Liver (tissue), 9 donors: ENCODE results near the gene EBP. TPM values are rescaled to one million over a fixed set of nuclear protein-coding genes. Genes with fewer than 3 reads are reported as not detected.

Experiments used
- DNase-seq: peaks from one replicate; pipeline ENCODE4 v3.0.0-alpha.2; 2017; ENCODE audit warnings: low spot score
- H3K27ac ChIP-seq, 2 donors: one replicate each; pipeline ENCODE4 v1.7.0; 2013; ENCODE audit warnings: inconsistent platforms in 2 of 2, low read length in 2 of 2, control low read depth in 1 of 2, low read depth in 1 of 2, mild to moderate bottlenecking in 1 of 2
- H3K27me3 ChIP-seq, 4 donors: one replicate each; pipeline versions ENCODE4 v1.6.1 to v1.7.0; 2013; ENCODE audit warnings: low read length in 3 of 4, inconsistent platforms in 1 of 4, mild to moderate bottlenecking in 1 of 4, moderate library complexity in 1 of 4; ENCODE audit not compliant: control insufficient read depth in 4 of 4, insufficient read depth in 4 of 4
- H3K36me3 ChIP-seq, 4 donors: one replicate each; pipeline versions ENCODE4 v1.6.1 to v1.7.0; 2013; ENCODE audit warnings: low read length in 3 of 4, mild to moderate bottlenecking in 3 of 4, low read depth in 1 of 4, moderate library complexity in 1 of 4; ENCODE audit not compliant: control insufficient read depth in 4 of 4, insufficient read depth in 3 of 4
- H3K4me1 ChIP-seq, 4 donors: one replicate each; pipeline versions ENCODE4 v1.6.1 to v1.7.0; 2013; ENCODE audit warnings: low read length in 3 of 4, mild to moderate bottlenecking in 3 of 4, moderate library complexity in 1 of 4; ENCODE audit not compliant: control insufficient read depth in 4 of 4, insufficient read depth in 4 of 4
- H3K4me3 ChIP-seq, 3 donors: one replicate each; pipeline versions ENCODE4 v1.6.1 to v1.7.0; 2013; ENCODE audit warnings: low read length in 3 of 3, control low read depth in 1 of 3, low read depth in 1 of 3, mild to moderate bottlenecking in 1 of 3
- H3K9ac ChIP-seq, 2 donors: one replicate each; pipeline ENCODE4 v1.7.0; 2013; ENCODE audit warnings: low read length in 2 of 2, mild to moderate bottlenecking in 2 of 2, moderate library complexity in 2 of 2, control low read depth in 1 of 2, low read depth in 1 of 2
- H3K9me3 ChIP-seq, 4 donors: one replicate each; pipeline versions ENCODE4 v1.6.1 to v1.7.0; 2013; ENCODE audit warnings: low read length in 3 of 4; ENCODE audit not compliant: control insufficient read depth in 4 of 4
- EGR1 ChIP-seq, 2 donors: IDR thresholded peaks; 2 replicates each; pipeline ENCODE4 v1.6.1; 2016 to 2018; ENCODE audit warnings: antibody characterized with exemption in 2 of 2, low read depth in 2 of 2
- FOXA1 ChIP-seq: IDR thresholded peaks from 2 replicates; pipeline ENCODE4 v1.6.1; 2016; ENCODE audit warnings: antibody characterized with exemption
- FOXA2 ChIP-seq: IDR thresholded peaks from 2 replicates; pipeline ENCODE4 v1.6.1; 2016; ENCODE audit warnings: antibody characterized with exemption
- GABPA ChIP-seq, 2 donors: IDR thresholded peaks in 1 of 2; conservative IDR thresholded peaks in 1 of 2; 2 replicates each; pipeline ENCODE4 v1.6.1; 2016; ENCODE audit warnings: antibody characterized with exemption in 2 of 2, mild to moderate bottlenecking in 1 of 2, moderate library complexity in 1 of 2
- HNF4A ChIP-seq, 2 donors: conservative IDR thresholded peaks; 2 replicates each; pipeline ENCODE4 v1.6.1; 2016; ENCODE audit warnings: antibody characterized with exemption in 2 of 2, mild to moderate bottlenecking in 2 of 2
- HNF4G ChIP-seq: IDR thresholded peaks from 2 replicates; pipeline ENCODE4 v1.6.1; 2016; ENCODE audit warnings: antibody characterized with exemption
- JUND ChIP-seq, 2 donors: IDR thresholded peaks; 2 replicates each; pipeline ENCODE4 v1.6.1; 2016; ENCODE audit warnings: antibody characterized with exemption in 2 of 2
- MAX ChIP-seq: IDR thresholded peaks from 2 replicates; pipeline ENCODE4 v1.6.1; 2016; ENCODE audit warnings: antibody characterized with exemption
- NR2F2 ChIP-seq: IDR thresholded peaks from 2 replicates; pipeline ENCODE4 v1.6.1; 2016; ENCODE audit warnings: antibody characterized with exemption
- RAD21 ChIP-seq, 2 donors: IDR thresholded peaks; 2 replicates each; pipeline ENCODE4 v1.6.1; 2016; ENCODE audit warnings: antibody characterized with exemption in 2 of 2, mild to moderate bottlenecking in 2 of 2
- RXRA ChIP-seq, 2 donors: IDR thresholded peaks; 2 replicates each; pipeline ENCODE4 v1.6.1; 2017 to 2018; ENCODE audit warnings: antibody characterized with exemption in 2 of 2, mild to moderate bottlenecking in 1 of 2
- SP1 ChIP-seq: IDR thresholded peaks from 2 replicates; pipeline ENCODE4 v1.6.1; 2018; ENCODE audit warnings: antibody characterized with exemption, mild to moderate bottlenecking
- TAF1 ChIP-seq: conservative IDR thresholded peaks from 2 replicates; pipeline ENCODE4 v1.6.1; 2016; ENCODE audit warnings: antibody characterized with exemption, mild to moderate bottlenecking
- YY1 ChIP-seq: IDR thresholded peaks from 2 replicates; pipeline ENCODE4 v1.6.1; 2016; ENCODE audit warnings: antibody characterized with exemption, mild to moderate bottlenecking
- WGBS: extraction: QIAGEN DNeasy Blood & Tissue Kit; methylation state at CpG from one replicate; pipeline ENCODE4 v1.1.7; 2013; 5-methylcytosine and 5-hydroxymethylcytosine counted together
- polyA plus RNA-seq, 2 donors: library from polyadenylated mRNA; stranded (reverse) in 1 of 2; unstranded in 1 of 2; fragments of 200-250 nt in 1 of 2; fragments of >200 nt in 1 of 2; fragmentation: Nextera tagmentation in 1 of 2; extraction: Ambion mirVana in 1 of 2; gene quantifications; one replicate each; pipeline versions ENCODE4 v1.2.1 to v1.2.3, GENCODE V29; 2013 to 2015
- total RNA-seq, 2 donors: library from RNA; depleted of rRNA; stranded (reverse); fragments of >200 nt; gene quantifications; one replicate each; pipeline ENCODE4 v1.2.3, GENCODE V29; 2014
- TF ChIP-seq, protein P1 (sequence below): fragments of 150-350 bp; IDR thresholded peaks from 2 replicates; pipeline ENCODE4 v1.5.1; 2017; ENCODE audit warnings: improper control_type of control experiment, low read depth, low read length; ENCODE audit not compliant: missing input control
- TF ChIP-seq, protein P2 (sequence below): IDR thresholded peaks from 2 replicates; pipeline ENCODE4 v1.6.1; 2016; ENCODE audit warnings: antibody characterized with exemption
- TF ChIP-seq, protein P3 (sequence below): IDR thresholded peaks from 2 replicates; pipeline ENCODE4 v1.6.1; 2016; ENCODE audit warnings: antibody characterized with exemption, mild to moderate bottlenecking
- TF ChIP-seq, protein P4 (sequence below): IDR thresholded peaks from 2 replicates; pipeline ENCODE4 v1.6.1; 2016; ENCODE audit warnings: antibody characterized with exemption
- donor health status: healthy.
- donor health status: healthy.
- donor health status: healthy.
- donor health status: healthy.
- donor health status: healthy.

EBP gene
- total and polyA plus RNA-seq, 4 donors, result 304 to 474 (median 369) TPM

GRCh38 chrX:48478806-48479205, 42.8 kb upstream of the EBP start:
- no peak for DNase-seq
- no peaks in the 10 kb centered on the region for H3K27me3 ChIP-seq
- H3K4me1 ChIP-seq, result peaks cover 0 to 9% (median 6%) of the 10 kb centered on the region in 4 donors
- H3K9me3 ChIP-seq, result no peaks in the 10 kb centered on the region
- TF ChIP-seq RAD21 (IDR thresholded peaks at IDR 0.05) (no peak), EGR1 (IDR thresholded peaks at IDR 0.05; ENCODE audit: low read depth in 2 of 2) (no peak), NR2F2 (no peak), GABPA (IDR thresholded peaks at IDR 0.05 in 1 of 2, conservative IDR thresholded peaks at IDR 0.05 in 1 of 2) (no peak), HNF4A (conservative IDR thresholded peaks at IDR 0.05) (no peak), MAX (no peak), HNF4G (no peak)
- TF ChIP-seq, protein P1, sequence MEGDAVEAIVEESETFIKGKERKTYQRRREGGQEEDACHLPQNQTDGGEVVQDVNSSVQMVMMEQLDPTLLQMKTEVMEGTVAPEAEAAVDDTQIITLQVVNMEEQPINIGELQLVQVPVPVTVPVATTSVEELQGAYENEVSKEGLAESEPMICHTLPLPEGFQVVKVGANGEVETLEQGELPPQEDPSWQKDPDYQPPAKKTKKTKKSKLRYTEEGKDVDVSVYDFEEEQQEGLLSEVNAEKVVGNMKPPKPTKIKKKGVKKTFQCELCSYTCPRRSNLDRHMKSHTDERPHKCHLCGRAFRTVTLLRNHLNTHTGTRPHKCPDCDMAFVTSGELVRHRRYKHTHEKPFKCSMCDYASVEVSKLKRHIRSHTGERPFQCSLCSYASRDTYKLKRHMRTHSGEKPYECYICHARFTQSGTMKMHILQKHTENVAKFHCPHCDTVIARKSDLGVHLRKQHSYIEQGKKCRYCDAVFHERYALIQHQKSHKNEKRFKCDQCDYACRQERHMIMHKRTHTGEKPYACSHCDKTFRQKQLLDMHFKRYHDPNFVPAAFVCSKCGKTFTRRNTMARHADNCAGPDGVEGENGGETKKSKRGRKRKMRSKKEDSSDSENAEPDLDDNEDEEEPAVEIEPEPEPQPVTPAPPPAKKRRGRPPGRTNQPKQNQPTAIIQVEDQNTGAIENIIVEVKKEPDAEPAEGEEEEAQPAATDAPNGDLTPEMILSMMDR, result no peak
- no peak overlapping the region for H3K9ac ChIP-seq
- no peak overlapping the region for H3K4me3 ChIP-seq
- H3K36me3 ChIP-seq, result peaks cover 4 to 16% (median 7%) of the 10 kb centered on the region in 4 donors
- H3K27ac ChIP-seq, result no peak overlapping the region
- 93% methylated on average over 5 of the region's 5 CpGs for WGBS

GRCh38 chrX:48480142-48480541, 41.5 kb upstream of the EBP start:
- Histone ChIP-seq H3K9me3 (no peaks in the 10 kb centered on the region), H3K27me3 (no peaks in the 10 kb centered on the region), H3K9ac (no peak overlapping the region), H3K4me1 (peaks cover 0 to 3% (median under 1%) of the 10 kb centered on the region in 4 donors), H3K27ac (no peak overlapping the region), H3K4me3 (no peak overlapping the region), H3K36me3 (peaks cover 7 to 18% (median 7%) of the 10 kb centered on the region in 4 donors)
- DNase-seq, result no peak
- TF ChIP-seq, protein P2, sequence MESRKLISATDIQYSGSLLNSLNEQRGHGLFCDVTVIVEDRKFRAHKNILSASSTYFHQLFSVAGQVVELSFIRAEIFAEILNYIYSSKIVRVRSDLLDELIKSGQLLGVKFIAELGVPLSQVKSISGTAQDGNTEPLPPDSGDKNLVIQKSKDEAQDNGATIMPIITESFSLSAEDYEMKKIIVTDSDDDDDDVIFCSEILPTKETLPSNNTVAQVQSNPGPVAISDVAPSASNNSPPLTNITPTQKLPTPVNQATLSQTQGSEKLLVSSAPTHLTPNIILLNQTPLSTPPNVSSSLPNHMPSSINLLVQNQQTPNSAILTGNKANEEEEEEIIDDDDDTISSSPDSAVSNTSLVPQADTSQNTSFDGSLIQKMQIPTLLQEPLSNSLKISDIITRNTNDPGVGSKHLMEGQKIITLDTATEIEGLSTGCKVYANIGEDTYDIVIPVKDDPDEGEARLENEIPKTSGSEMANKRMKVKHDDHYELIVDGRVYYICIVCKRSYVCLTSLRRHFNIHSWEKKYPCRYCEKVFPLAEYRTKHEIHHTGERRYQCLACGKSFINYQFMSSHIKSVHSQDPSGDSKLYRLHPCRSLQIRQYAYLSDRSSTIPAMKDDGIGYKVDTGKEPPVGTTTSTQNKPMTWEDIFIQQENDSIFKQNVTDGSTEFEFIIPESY, result no peak
- TF ChIP-seq TAF1, result no peak
- TF ChIP-seq SP1, result no peak
- TF ChIP-seq, protein P3, sequence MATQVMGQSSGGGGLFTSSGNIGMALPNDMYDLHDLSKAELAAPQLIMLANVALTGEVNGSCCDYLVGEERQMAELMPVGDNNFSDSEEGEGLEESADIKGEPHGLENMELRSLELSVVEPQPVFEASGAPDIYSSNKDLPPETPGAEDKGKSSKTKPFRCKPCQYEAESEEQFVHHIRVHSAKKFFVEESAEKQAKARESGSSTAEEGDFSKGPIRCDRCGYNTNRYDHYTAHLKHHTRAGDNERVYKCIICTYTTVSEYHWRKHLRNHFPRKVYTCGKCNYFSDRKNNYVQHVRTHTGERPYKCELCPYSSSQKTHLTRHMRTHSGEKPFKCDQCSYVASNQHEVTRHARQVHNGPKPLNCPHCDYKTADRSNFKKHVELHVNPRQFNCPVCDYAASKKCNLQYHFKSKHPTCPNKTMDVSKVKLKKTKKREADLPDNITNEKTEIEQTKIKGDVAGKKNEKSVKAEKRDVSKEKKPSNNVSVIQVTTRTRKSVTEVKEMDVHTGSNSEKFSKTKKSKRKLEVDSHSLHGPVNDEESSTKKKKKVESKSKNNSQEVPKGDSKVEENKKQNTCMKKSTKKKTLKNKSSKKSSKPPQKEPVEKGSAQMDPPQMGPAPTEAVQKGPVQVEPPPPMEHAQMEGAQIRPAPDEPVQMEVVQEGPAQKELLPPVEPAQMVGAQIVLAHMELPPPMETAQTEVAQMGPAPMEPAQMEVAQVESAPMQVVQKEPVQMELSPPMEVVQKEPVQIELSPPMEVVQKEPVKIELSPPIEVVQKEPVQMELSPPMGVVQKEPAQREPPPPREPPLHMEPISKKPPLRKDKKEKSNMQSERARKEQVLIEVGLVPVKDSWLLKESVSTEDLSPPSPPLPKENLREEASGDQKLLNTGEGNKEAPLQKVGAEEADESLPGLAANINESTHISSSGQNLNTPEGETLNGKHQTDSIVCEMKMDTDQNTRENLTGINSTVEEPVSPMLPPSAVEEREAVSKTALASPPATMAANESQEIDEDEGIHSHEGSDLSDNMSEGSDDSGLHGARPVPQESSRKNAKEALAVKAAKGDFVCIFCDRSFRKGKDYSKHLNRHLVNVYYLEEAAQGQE, result no peak
- no peak for TF ChIP-seq NR2F2
- TF ChIP-seq YY1, result no peak
- no peak for TF ChIP-seq HNF4A (conservative IDR thresholded peaks at IDR 0.05)
- TF ChIP-seq FOXA2, result no peak
- no peak for TF ChIP-seq RXRA (IDR thresholded peaks at IDR 0.05)
- TF ChIP-seq FOXA1, result no peak
- TF ChIP-seq GABPA (IDR thresholded peaks at IDR 0.05 in 1 of 2, conservative IDR thresholded peaks at IDR 0.05 in 1 of 2), result no peak
- TF ChIP-seq EGR1 (IDR thresholded peaks at IDR 0.05; ENCODE audit: low read depth in 2 of 2), result no peak
- TF ChIP-seq HNF4G, result no peak
- no peak for TF ChIP-seq MAX
- no peak for TF ChIP-seq JUND (IDR thresholded peaks at IDR 0.05)
- TF ChIP-seq, protein P4, sequence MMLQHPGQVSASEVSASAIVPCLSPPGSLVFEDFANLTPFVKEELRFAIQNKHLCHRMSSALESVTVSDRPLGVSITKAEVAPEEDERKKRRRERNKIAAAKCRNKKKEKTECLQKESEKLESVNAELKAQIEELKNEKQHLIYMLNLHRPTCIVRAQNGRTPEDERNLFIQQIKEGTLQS, result no peak
- no peak for TF ChIP-seq RAD21 (IDR thresholded peaks at IDR 0.05)
- TF ChIP-seq, protein P1, result no peak
- 100% methylated on average over 3 of the region's 3 CpGs for WGBS
